DND-41 (cell line): Measurements from ENCODE around the gene VWC2.

ENCODE experiments used
- CTCF ChIP-seq: IDR thresholded peaks from 2 replicates; pipeline ENCODE4 v1.5.1; 2012; ENCODE audit warnings: borderline replicate concordance, low read length, moderate library complexity, mild to moderate bottlenecking; ENCODE audit not compliant: poor library complexity, severe bottlenecking; ENCODE audit errors: extremely low read depth
- EZH2 ChIP-seq: IDR thresholded peaks from 3 replicates; pipeline ENCODE4 v1.6.1; 2012; ENCODE audit warnings: borderline replicate concordance, low read depth, mild to moderate bottlenecking, moderate library complexity, low read length, inconsistent platforms; ENCODE audit not compliant: severe bottlenecking

GRCh38 chr7:49803812-49804211, 30.4 kb downstream of the VWC2 start:
- TF ChIP-seq CTCF (no peak), EZH2 (no peak)
